HG02571 (cell line): ENCODE results near the gene RB1.
"Not testable (repeated sequence)": the region's sequence is repeated elsewhere in the genome, so short reads cannot be mapped to it uniquely, and the experiment has no call there.

Source experiments
- ATAC-seq: cut with Tn5 transposase; IDR thresholded peaks from one replicate; pipeline ENCODE4 v1.9.1; 2021; ENCODE audit warnings: mild to moderate bottlenecking, moderate library complexity; ENCODE audit not compliant: unreplicated experiment

Gene RB1

GRCh38 chr13:48404952-48405351 is 101.4 kb downstream of the RB1 start:
- no peak for ATAC-seq

DNA sequence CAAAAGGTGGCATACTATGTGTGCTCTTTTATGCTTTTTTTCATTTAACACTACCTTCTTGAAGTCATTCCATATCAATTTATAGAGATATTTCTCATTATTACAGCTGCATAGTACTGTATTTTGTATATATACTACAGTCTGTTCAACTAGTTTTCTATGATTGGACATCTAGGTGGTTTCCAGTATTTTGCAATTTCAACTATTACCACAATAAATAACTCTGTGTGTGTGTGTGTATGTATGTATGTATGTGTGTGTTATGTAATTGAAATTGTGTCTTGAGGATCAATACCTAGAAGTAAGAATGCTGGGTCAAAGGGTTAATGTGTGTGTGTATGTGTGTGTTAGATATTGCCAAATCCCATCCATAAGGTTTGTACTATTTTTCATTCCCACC is 102.3 kb downstream of the RB1 start:
- no peak for ATAC-seq

GRCh38 chr13:48410199-48410598 is 106.6 kb downstream of the RB1 start:
- no peak for ATAC-seq

GRCh38 chr13:48411147-48411794 is 107.7 kb downstream of the RB1 start:
- ATAC-seq = no peak

GRCh38 chr13:48411841-48412531 is 108.4 kb downstream of the RB1 start:
- no peak for ATAC-seq

- no peak for ATAC-seq
These were observed 109.4 kb downstream of the RB1 start, which contains the start of gene LPAR6 for GRCh38 chr13:48412881-48413351. Gene LPAR6, minus strand, starts transcription at chr13:48413113. Its CDS starts 690 bp downstream, at chr13:48412423.

- ATAC-seq = no peak
These were observed 111.0 kb downstream of the RB1 start for GRCh38 chr13:48414501-48414900.

DNA sequence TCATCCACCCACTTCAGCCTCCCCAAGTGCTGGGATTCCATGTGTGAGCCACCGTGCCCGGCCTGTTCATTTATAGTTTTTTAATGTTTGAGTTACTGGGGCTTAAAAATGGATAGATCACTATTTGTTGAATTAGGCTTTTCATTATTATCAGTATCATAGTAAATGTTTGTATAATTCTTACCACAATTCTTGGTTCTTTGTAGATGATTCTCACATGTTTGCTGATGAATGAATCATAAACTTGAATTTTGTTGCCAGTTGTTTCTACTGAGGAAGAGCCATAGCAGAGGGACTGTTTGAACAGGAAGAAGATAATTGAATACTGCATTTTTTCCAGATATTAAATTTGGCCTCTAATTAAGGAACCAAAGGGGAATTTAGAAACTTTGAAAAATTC is 112.0 kb downstream of the RB1 start:
- ATAC-seq = no peak

DNA sequence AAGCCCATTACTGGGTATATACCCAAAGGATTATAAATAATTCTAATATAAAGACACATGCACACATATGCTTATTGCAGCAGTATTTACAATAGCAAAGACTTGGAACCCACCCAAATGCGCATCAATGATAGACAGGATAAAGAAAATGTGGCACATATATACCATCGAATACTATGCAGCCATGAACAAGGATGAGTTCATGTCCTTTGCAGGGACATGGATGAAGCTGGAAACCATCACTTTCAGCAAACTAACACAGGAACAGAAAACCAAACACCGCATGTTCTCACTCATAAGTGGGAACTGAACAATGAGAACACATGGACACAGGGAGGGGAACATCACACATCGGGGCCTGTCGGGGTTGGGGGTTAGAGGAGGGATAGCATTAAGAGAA is 118.5 kb downstream of the RB1 start:
- not testable (repeated sequence) for ATAC-seq

GRCh38 chr13:48424212-48424611 is 120.7 kb downstream of the RB1 start:
- ATAC-seq = no peak

DNA sequence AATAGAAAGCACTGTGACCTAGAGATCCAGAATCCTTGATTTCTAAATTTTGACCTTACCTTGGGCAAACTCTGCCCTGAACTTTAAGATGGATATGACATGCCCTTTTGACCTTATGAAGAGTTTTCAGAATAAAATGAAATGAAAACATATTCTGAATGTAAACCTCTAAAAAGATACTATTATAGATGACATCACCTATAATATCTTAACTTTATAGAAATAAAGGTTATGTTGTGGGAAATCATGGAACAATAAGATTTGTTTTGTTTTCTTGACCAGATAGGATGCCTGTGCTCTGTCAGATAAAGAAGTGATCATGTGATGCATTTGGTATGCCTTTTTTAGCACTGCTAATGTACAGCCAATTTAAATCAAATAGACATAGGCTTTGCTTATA is 122.5 kb downstream of the RB1 start:
- ATAC-seq = no peak

- ATAC-seq = not testable (repeated sequence)
These were observed 123.3 kb downstream of the RB1 start for GRCh38 chr13:48426755-48427298.

- no peak for ATAC-seq
These were observed 125.5 kb downstream of the RB1 start for GRCh38 chr13:48429036-48429435.

DNA sequence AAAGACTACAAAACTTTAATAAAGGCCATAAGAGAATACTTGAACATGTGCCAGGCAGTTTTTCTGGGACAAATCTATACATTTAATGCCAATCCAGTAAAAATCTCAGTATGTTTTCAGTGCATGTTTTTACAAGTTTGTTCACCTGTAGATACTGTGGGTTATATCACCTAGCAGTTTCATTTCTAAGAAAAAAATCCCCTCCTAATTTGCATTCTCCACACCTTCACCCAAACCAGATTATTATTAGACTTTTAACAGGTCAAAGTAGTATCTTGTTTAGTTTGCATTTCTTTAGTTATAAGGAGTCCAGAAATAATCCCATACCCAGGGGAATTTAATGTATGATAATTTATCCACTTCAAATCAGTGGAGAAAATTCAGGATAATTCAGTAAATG is 126.3 kb downstream of the RB1 start:
- no peak for ATAC-seq

GRCh38 chr13:48431431-48431830 is 127.9 kb downstream of the RB1 start:
- ATAC-seq = no peak

DNA sequence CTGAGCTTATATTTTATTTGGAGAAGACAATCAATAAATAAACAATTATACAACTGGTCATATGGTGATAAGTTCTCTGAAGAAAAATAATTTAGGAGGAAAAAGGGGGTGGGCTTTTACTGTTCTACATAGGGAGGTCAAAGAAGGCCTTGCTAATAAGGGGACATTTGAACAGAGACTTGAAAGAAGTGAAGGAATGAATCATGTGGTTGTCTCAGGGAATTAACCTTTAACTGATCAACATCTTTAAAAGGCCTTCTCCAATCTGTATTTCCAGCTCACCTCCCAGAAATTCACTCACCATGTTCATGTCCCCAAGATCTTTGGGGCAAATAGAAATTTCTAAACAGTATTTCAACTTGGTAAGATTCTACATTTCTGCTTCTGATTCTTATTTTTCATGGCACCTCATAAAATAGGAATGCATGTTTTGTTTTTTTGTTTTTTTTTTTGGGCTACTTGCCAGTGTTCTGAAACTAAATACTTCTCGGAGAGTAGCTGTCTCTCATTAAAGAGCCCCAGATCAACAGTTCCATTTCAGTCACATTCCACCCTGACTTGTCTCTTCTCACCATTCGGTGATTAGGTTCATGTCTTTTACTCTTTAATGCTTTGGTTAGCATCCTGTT is 128.6 kb downstream of the RB1 start:
- no peak for ATAC-seq

DNA sequence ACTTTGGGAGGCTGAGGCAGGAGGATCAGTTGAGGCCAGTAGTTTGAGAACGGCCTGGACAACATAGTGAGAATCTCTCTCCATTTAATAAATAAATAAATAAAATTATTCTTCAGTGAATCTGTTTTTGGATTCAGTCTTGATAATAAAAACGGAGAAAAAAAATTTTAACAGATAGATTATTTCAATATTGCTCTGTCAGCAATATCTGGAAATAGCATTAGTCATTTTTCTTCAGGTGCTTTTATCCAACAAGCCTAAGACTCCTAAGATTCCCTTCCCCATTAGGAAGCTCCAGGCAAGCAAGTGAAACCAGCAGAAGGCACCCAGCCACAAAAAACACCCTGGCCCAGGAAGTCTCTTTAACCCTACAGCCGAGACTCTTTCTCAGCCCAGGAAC is 130.6 kb downstream of the RB1 start:
- no peak for ATAC-seq

- no peak for ATAC-seq
These were observed 133.2 kb downstream of the RB1 start for GRCh38 chr13:48436661-48437288.

- no peak for ATAC-seq
These were observed 133.8 kb downstream of the RB1 start for GRCh38 chr13:48437371-48437770.

GRCh38 chr13:48443442-48444208 is 140.1 kb downstream of the RB1 start:
- no peak for ATAC-seq

DNA sequence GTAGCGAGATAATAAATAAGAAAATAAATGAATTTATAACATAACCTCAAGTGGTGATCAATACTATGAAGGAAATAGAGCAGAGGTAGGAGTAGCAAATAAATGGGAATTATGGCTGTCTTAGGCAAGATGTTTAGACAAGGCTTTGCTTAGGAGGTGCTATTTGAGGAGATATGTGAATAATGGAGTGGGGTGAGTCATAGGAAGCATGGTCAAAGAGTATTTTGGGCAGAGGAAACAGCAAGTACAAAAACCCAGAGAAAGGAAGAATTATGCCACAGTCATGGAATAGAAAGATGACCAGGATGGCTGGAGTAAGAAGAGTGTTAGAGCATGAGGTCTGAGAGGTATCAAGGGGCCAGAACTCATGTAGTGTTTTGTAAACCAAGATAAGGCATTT is 142.9 kb downstream of the RB1 start:
- no peak for ATAC-seq
